PC-3 (cell line): ENCODE results near the gene ZFHX3.

Experiments used
- EZH2 ChIP-seq: fragments of 300-600 bp; sonication (generic); IDR thresholded peaks from one replicate; pipeline ENCODE4 v1.6.1; 2017; ENCODE audit warnings: antibody characterized with exemption, mild to moderate bottlenecking, low read length; ENCODE audit not compliant: unreplicated experiment
- TF ChIP-seq, protein P1 (sequence below): fragments of 300-600 bp; sonication (generic); conservative IDR thresholded peaks from 2 replicates; pipeline ENCODE4 v1.5.1; 2017; ENCODE audit warnings: antibody characterized with exemption, low read depth, mild to moderate bottlenecking, low read length

DNA sequence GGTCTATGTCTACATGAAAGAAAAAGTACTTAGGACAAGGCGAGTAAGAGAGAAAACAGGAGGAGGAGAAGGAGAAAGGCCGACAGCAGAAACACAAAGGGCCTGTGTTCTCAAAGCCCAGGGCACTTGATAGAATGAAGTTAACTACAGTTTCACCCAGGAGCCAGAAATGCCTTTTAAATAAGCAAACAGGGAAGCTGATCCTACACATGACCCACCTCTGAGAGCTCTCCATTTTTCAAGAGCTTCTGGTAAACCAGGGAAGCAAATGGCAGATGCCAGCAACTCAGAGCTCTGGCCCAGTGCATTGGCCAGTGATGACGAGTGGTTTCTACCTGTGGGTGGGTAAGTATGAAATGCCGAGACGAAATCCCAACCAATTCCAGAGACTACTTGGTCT lies 163.4 kb downstream of the ZFHX3 start:
- TF ChIP-seq, protein P1, sequence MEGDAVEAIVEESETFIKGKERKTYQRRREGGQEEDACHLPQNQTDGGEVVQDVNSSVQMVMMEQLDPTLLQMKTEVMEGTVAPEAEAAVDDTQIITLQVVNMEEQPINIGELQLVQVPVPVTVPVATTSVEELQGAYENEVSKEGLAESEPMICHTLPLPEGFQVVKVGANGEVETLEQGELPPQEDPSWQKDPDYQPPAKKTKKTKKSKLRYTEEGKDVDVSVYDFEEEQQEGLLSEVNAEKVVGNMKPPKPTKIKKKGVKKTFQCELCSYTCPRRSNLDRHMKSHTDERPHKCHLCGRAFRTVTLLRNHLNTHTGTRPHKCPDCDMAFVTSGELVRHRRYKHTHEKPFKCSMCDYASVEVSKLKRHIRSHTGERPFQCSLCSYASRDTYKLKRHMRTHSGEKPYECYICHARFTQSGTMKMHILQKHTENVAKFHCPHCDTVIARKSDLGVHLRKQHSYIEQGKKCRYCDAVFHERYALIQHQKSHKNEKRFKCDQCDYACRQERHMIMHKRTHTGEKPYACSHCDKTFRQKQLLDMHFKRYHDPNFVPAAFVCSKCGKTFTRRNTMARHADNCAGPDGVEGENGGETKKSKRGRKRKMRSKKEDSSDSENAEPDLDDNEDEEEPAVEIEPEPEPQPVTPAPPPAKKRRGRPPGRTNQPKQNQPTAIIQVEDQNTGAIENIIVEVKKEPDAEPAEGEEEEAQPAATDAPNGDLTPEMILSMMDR: no peak
- no peak for TF ChIP-seq EZH2
